Measurements from ENCODE around the gene FRMD4A. TPM values are rescaled to one million over a fixed set of nuclear protein-coding genes. Genes with fewer than 3 reads are reported as not detected.

FRMD4A gene
- total and polyA plus RNA-seq, 7 donors, result 2.9 to 9.1 (median 6.2) TPM

GRCh38 chr10:13942035-13942434 lies 388.7 kb downstream of the FRMD4A start:
- no peaks in the 10 kb centered on the region for H3K4me1 ChIP-seq
- TF ChIP-seq CTCF (IDR thresholded peaks at IDR 0.05), result no peak
- no peak overlapping the region for H3K27ac ChIP-seq
- DNase-seq, result no peak
- H3K36me3 ChIP-seq (ENCODE audit: insufficient read depth in 1 of 2, low read depth in 1 of 2), result no peaks in the 10 kb centered on the region
- WGBS, 3 donors, result 77 to 80% (median 79%) methylated on average over 5 of the region's 5 CpGs
- H3K4me3 ChIP-seq, result no peak overlapping the region
- no peak for ATAC-seq
- no peaks in the 10 kb centered on the region for H3K9me3 ChIP-seq
- intact Hi-C loops (cut with DNase I), result no loop called here
- H3K27me3 ChIP-seq (ENCODE audit: insufficient read depth in 3 of 3, low read length in 2 of 3), result no peaks in the 10 kb centered on the region

GRCh38 chr10:13939391-13939790 lies 391.3 kb downstream of the FRMD4A start:
- H3K4me3 ChIP-seq, result no peak overlapping the region
- no peaks in the 10 kb centered on the region for H3K4me1 ChIP-seq
- H3K27ac ChIP-seq, result no peak overlapping the region
- no peak for DNase-seq
- H3K27me3 ChIP-seq (ENCODE audit: insufficient read depth in 3 of 3, low read length in 2 of 3), result no peaks in the 10 kb centered on the region
- H3K36me3 ChIP-seq (ENCODE audit: insufficient read depth in 1 of 2, low read depth in 1 of 2), result no peaks in the 10 kb centered on the region
- intact Hi-C loops (cut with DNase I), result no loop called here
- no peaks in the 10 kb centered on the region for H3K9me3 ChIP-seq
- no peak for ATAC-seq
- no peak for TF ChIP-seq CTCF (IDR thresholded peaks at IDR 0.05)

DNA sequence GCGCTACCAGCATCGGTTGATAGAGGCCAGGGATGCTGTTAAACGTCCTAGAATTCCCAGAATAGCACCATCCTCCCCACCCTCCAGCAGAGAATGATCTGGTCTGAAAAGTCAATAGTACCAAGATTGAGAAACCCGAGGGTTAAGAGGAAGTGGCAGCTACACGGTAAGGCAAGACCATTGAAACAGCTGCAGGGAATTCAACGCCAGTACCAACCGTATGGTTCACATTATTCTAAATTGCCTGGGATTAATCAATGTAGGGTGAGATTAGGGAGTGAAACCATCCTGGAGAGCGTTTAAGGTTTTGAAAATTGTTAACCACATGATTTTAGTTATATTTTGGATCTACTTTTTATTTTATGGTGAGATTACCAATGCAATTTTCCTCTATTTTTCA lies 391.8 kb downstream of the FRMD4A start:
- WGBS, 3 donors, result 26 to 40% (median 31%) methylated on average over 8 of the region's 8 CpGs
- H3K27me3 ChIP-seq (ENCODE audit: insufficient read depth in 3 of 3, low read length in 2 of 3), result no peaks in the 10 kb centered on the region
- H3K4me1 ChIP-seq, result no peaks in the 10 kb centered on the region
- ATAC-seq (no peak), DNase-seq (no peak)
- H3K9me3 ChIP-seq, result no peaks in the 10 kb centered on the region
- no peak overlapping the region for H3K27ac ChIP-seq
- no peak for TF ChIP-seq CTCF (IDR thresholded peaks at IDR 0.05)
- H3K4me3 ChIP-seq, result no peak overlapping the region
- intact Hi-C loops (cut with DNase I), result no loop called here
- no peaks in the 10 kb centered on the region for H3K36me3 ChIP-seq (ENCODE audit: insufficient read depth in 1 of 2, low read depth in 1 of 2)

DNA sequence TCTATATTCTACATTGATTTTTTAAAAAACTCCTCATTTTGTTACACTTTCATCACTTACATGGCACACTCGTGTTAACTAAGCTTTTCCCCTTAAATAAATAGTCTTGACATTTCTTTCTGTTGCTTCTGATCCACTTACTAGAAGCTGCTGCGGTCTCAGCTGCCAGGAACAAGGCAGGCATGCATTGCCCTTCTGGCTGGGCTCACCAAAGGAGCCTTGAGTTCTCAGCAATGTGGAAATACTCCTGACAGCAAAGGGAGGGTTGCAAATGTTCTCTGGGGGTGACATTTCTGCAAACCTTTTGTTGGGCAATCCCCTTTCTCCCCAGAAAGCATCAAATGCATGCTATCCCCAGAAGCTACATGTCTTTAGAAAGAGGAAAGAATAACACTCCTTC lies 393.9 kb downstream of the FRMD4A start:
- 54 to 60% (median 57%) methylated on average over 2 of the region's 2 CpGs for WGBS, 3 donors
- Histone ChIP-seq H3K4me1 (no peaks in the 10 kb centered on the region), H3K27ac (no peak overlapping the region), H3K36me3 (ENCODE audit: insufficient read depth in 1 of 2, low read depth in 1 of 2) (no peaks in the 10 kb centered on the region), H3K4me3 (no peak overlapping the region), H3K9me3 (no peaks in the 10 kb centered on the region), H3K27me3 (ENCODE audit: insufficient read depth in 3 of 3, low read length in 2 of 3) (no peaks in the 10 kb centered on the region)
- no peak for ATAC-seq
- intact Hi-C loops (cut with DNase I), result no loop called here
- TF ChIP-seq CTCF (IDR thresholded peaks at IDR 0.05), result no peak
- no peak for DNase-seq

- Histone ChIP-seq H3K36me3 (ENCODE audit: insufficient read depth in 1 of 2, low read depth in 1 of 2) (no peaks in the 10 kb centered on the region), H3K4me1 (no peaks in the 10 kb centered on the region), H3K4me3 (no peak overlapping the region), H3K27ac (no peak overlapping the region), H3K27me3 (ENCODE audit: insufficient read depth in 3 of 3, low read length in 2 of 3) (no peaks in the 10 kb centered on the region), H3K9me3 (no peaks in the 10 kb centered on the region)
- ATAC-seq (no peak), DNase-seq (no peak)
- intact Hi-C loops (cut with DNase I), result no loop called here
- WGBS, 3 donors, result 63 to 67% (median 67%) methylated on average over 10 of the region's 10 CpGs
- TF ChIP-seq CTCF (IDR thresholded peaks at IDR 0.05), result no peak
Observed at GRCh38 chr10:13930120-13930519, 400.6 kb downstream of the FRMD4A start.

All from psoas muscle (tissue), 8 donors.